SW480 (cell line): Measurements from ENCODE around the gene AKNA.
"Not testable (repeated sequence)": the region's sequence is repeated elsewhere in the genome, so short reads cannot be mapped to it uniquely, and the experiment has no call there.

Experiments used
- DNase-seq: peaks from one replicate; pipeline ENCODE4 v3.0.0-alpha.2; 2016; ENCODE audit warnings: low spot score

Gene AKNA

GRCh38 chr9:114336157-114336556 lies 51.6 kb downstream of the AKNA start:
- DNase-seq = no peak

- no peak for DNase-seq
These were observed 52.0 kb downstream of the AKNA start for GRCh38 chr9:114335745-114336144.

GRCh38 chr9:114334490-114334889 lies 53.3 kb downstream of the AKNA start:
- DNase-seq = no peak

GRCh38 chr9:114333718-114334117 lies 54.1 kb downstream of the AKNA start:
- not testable (repeated sequence) for DNase-seq

GRCh38 chr9:114332474-114333040 lies 55.2 kb downstream of the AKNA start:
- not testable (repeated sequence) for DNase-seq

- DNase-seq = not testable (repeated sequence)
These were observed 56.3 kb downstream of the AKNA start for GRCh38 chr9:114331229-114332195.

GRCh38 chr9:114330636-114331035 lies 57.1 kb downstream of the AKNA start:
- no peak for DNase-seq

- DNase-seq = not testable (repeated sequence)
These were observed 58.2 kb downstream of the AKNA start, which contains the start of gene ORM2 for GRCh38 chr9:114329625-114330022. Gene ORM2 (plus strand): TSS chr9:114329869. CDS start chr9:114329905, 36 bp downstream.

GRCh38 chr9:114328937-114329624 lies 58.7 kb downstream of the AKNA start:
- DNase-seq = not testable (repeated sequence)

GRCh38 chr9:114328357-114328820 lies 59.4 kb downstream of the AKNA start:
- DNase-seq = not testable (repeated sequence)

GRCh38 chr9:114327749-114328148 lies 60.0 kb downstream of the AKNA start:
- DNase-seq = no peak

- not testable (repeated sequence) for DNase-seq
These were observed 62.0 kb downstream of the AKNA start for GRCh38 chr9:114325684-114326254.

GRCh38 chr9:114324965-114325364 lies 62.8 kb downstream of the AKNA start:
- DNase-seq = not testable (repeated sequence)

- DNase-seq = no peak
These were observed 63.3 kb downstream of the AKNA start for GRCh38 chr9:114324492-114324891.

- DNase-seq = not testable (repeated sequence)
These were observed 63.9 kb downstream of the AKNA start for GRCh38 chr9:114323849-114324248.

- DNase-seq = not testable (repeated sequence)
These were observed 64.8 kb downstream of the AKNA start, which contains the start of gene ORM1 for GRCh38 chr9:114322831-114323531. Gene ORM1 (plus strand): TSS chr9:114323098. CDS start chr9:114323134, 36 bp downstream.

- DNase-seq = not testable (repeated sequence)
These were observed 65.5 kb downstream of the AKNA start for GRCh38 chr9:114322160-114322818.

- no peak for DNase-seq
These were observed 66.0 kb downstream of the AKNA start for GRCh38 chr9:114321759-114322158.

- DNase-seq = not testable (repeated sequence)
These were observed 67.1 kb downstream of the AKNA start for GRCh38 chr9:114320710-114321109.

- no peak for DNase-seq
These were observed 68.6 kb downstream of the AKNA start for GRCh38 chr9:114319147-114319546.

GRCh38 chr9:114318416-114318815 lies 69.4 kb downstream of the AKNA start:
- DNase-seq = no peak
